ENCODE measurements around the gene PLXNA3. TPM values are rescaled to one million over a fixed set of nuclear protein-coding genes. Genes with fewer than 3 reads are reported as not detected.

The PLXNA3 gene
- 19.2 and 26.2 TPM in 2 replicates for total RNA-seq

GRCh38 chrX:154458116-154458953 lies at the start of gene PLXNA3:
TSS of gene PLXNA3 (plus strand) at chrX:154458281. CDS start at chrX:154460184, 1,903 bp downstream.

DNA sequence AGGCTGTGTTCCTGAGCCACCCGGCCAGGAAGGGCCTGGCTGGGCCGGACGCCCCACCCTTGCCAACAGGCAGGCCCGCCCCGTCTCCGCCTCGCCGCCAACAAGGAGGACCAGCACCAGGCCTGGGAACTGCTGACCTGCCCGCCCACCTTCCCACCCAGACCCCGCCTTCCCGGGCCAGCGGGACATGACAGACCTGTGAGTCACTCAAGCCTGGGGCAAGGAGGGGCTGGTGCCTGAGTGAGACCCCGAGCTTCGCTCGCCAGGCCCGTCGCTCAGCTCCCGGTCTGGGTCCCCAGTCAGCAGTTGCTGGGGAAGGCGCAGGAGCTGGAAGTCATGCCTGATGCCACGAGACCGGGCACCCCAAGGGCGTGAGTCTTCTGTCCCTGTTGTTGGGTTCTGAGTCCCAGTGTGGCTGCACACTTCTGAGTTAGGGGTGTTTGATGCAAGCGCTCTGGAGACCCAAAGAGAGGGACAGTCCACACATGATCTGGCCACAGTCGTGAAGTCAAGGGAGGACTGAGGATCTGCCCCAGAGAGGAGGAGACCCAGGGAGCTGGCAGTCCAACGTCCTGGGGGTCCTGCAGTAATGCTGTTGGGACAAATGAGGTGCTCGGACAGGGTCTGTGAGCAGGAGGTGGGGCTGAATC lies 48.7 kb upstream of the PLXNA3 start, which contains the start of gene DNASE1L1:
Gene DNASE1L1, minus strand, starts transcription at position 33 of the 650 bp plus-strand sequence. CDS start 3,686 bp downstream, outside the sequence.

GRCh38 chrX:154428176-154429171 lies 29.6 kb upstream of the PLXNA3 start, which contains the start of gene ATP6AP1:
TSS of gene ATP6AP1 (plus strand) at chrX:154428677. CDS start at chrX:154428693, 16 bp downstream.

DNA sequence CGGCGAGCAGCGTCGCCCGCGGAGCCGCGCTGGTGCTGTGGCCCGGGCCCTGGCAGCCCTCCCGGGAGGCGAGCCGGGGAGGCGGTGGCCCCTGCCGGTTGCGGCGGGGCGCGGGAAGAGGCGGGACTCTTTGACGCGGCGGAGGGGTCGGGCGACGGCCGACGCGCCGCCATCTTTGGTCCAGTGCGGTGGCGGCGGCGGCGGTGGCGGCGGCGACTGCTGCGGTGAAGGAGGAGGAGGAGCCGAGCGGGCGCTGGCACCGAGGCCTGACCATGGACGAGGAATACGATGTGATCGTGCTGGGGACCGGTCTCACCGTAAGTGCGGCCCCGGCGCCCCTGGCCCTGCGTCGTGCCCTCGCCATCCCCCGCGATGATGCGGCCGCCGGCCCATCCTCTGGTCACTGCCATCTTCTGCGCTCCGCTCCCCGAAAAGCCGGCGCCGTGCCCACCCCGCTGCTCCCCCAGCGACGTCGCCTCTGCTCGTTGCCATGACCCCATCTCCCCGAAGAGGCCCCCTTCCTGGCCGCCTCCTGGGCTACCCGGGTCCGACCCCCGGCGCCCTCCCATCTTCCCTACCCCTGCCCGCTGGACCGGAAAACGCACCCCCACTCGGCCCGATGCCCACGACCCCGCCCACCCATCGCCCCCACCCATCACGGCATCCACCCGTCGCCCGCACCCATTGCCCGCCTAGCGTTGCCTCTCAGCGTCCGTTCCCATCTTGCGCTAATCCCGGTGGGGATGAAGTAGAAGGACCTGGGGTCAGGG lies 20.9 kb upstream of the PLXNA3 start, which contains the start of gene GDI1:
Gene GDI1, plus strand, starts transcription at position 172 of the 770 bp plus-strand sequence. Its CDS starts 101 bp downstream, at position 273.

GRCh38 chrX:154443992-154444754 lies 13.9 kb upstream of the PLXNA3 start, which contains the start of gene FAM50A:
TSS of gene FAM50A (plus strand) at chrX:154444141. CDS start at chrX:154444236, 95 bp downstream.

DNA sequence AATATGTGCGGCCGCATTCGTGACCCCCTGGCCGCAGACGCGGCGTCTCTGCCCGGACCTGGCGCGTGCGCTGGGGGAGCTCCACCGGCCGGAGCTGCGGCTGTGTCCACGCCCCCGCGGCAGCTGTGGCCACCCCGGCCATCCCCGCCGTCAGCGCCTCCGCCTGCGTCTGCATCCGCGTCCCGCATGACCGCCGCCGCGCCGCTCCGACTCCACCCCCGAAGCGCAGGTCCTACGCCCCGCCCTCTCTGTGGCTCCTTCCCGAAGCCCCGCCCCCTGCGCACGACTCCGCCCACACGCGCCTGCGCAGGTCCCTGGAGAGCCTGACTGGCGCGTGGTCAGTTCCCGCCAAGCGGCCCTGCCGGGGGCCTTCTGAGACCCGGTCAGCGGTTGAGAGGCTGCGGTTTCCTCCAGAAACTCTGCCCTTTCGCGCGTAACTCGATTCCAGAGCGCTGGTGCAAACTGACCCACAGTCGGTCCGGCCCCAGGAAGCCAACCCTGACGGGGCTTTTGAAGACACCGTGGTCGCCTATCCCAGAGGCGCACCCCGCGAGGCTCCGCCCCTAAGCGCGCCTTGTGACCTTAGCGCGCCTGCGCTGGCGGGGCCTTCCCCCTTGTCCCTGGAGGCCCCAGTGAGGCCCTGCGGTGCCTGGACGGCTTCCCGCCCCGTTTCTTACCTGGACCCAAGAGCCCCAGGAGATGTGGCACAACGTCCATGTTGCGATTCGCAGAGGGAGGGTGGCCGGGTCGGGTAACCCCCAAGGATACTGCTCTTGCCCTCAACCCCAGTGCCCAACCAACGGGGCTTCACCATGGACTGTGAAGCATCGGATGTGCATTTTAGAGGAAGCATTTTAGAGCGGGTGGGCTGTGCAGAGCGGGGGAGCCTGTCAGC lies 20.9 kb downstream of the PLXNA3 start, which contains the start of gene LAGE3:
Gene LAGE3, minus strand, starts transcription at position 554 of the 895 bp plus-strand sequence. Its CDS starts 366 bp downstream, at position 188.

GRCh38 chrX:154486396-154487207 lies 28.5 kb downstream of the PLXNA3 start, which contains the start of gene UBL4A:
TSS of gene UBL4A (minus strand) at chrX:154486615. CDS start at chrX:154486584, 31 bp downstream.

GRCh38 chrX:154490414-154491083 lies 32.5 kb downstream of the PLXNA3 start, which contains the start of gene SLC10A3:
TSS of gene SLC10A3 (minus strand) at chrX:154490629. CDS start at chrX:154488940, 1,689 bp downstream.

GRCh38 chrX:154515966-154516655 lies 58.0 kb downstream of the PLXNA3 start, which contains the start of gene FAM3A:
TSS of gene FAM3A (minus strand) at chrX:154516232. CDS start at chrX:154515772, 460 bp downstream.

Other genes with a start within 250 kb of the PLXNA3 start
- not detected in 2 replicates for gene OPN1MW2, start 238.5 kb upstream of the PLXNA3 start, total RNA-seq
- not detected in 2 replicates for gene OPN1MW3, start 200.7 kb upstream of the PLXNA3 start, total RNA-seq
- gene TEX28, start 163.2 kb upstream of the PLXNA3 start, total RNA-seq: not detected in 2 replicates
- gene TKTL1, start 162.5 kb upstream of the PLXNA3 start, total RNA-seq: not detected in 2 replicates
- 2,419 and 3,747 TPM in 2 replicates for gene FLNA, start 83.6 kb upstream of the PLXNA3 start, total RNA-seq
- 17.1 and 20.6 TPM in 2 replicates for gene EMD, start 79.0 kb upstream of the PLXNA3 start, total RNA-seq
- gene RPL10, start 59.9 kb upstream of the PLXNA3 start, total RNA-seq: 2,853 and 3,007 TPM in 2 replicates
- gene DNASE1L1, start 49.0 kb upstream of the PLXNA3 start, total RNA-seq: 31.5 and 54.7 TPM in 2 replicates
- 16.3 and 19.1 TPM in 2 replicates for gene TAFAZZIN, start 46.7 kb upstream of the PLXNA3 start, total RNA-seq
- gene ATP6AP1, start 29.6 kb upstream of the PLXNA3 start, total RNA-seq: 58.3 and 72.5 TPM in 2 replicates
- gene GDI1, start 21.1 kb upstream of the PLXNA3 start, total RNA-seq: 110 and 115 TPM in 2 replicates
- gene FAM50A, start 14.1 kb upstream of the PLXNA3 start, total RNA-seq: 89.5 and 112 TPM in 2 replicates
- gene LAGE3, start 21.0 kb downstream of the PLXNA3 start, total RNA-seq: 11.4 and 25.7 TPM in 2 replicates
- 41.7 and 59.2 TPM in 2 replicates for gene UBL4A, start 28.3 kb downstream of the PLXNA3 start, total RNA-seq
- 15.9 and 17.5 TPM in 2 replicates for gene SLC10A3, start 32.3 kb downstream of the PLXNA3 start, total RNA-seq
- gene FAM3A, start 58.0 kb downstream of the PLXNA3 start, total RNA-seq: 32.4 TPM in 2 replicates
- 62.4 and 81.9 TPM in 2 replicates for gene G6PD, start 88.6 kb downstream of the PLXNA3 start, total RNA-seq
- 17.5 and 18.7 TPM in 2 replicates for gene IKBKG, start 89.3 kb downstream of the PLXNA3 start, total RNA-seq
- gene CTAG1A, start 126.9 kb downstream of the PLXNA3 start, total RNA-seq: not detected in 2 replicates
- not detected in 2 replicates for gene CTAG1B, start 161.0 kb downstream of the PLXNA3 start, total RNA-seq
- not detected in 2 replicates for gene CTAG2, start 195.3 kb downstream of the PLXNA3 start, total RNA-seq

Measured in uterine smooth muscle cell (primary cell).